ENCODE results near the gene IL37. TPM values are rescaled to one million over a fixed set of nuclear protein-coding genes. Genes with fewer than 3 reads are reported as not detected.

IL37 gene
- total RNA-seq, 2 donors from 2014 or later, result not detected

- Histone ChIP-seq H3K4me1 (no peaks in the 10 kb centered on the region), H3K4me3 (no peak overlapping the region), H3K27ac (no peak overlapping the region), H3K9me3 (peaks cover 0 to 30% of the 10 kb centered on the region in 2 donors), H3K27me3 (no peaks in the 10 kb centered on the region), H3K36me3 (no peaks in the 10 kb centered on the region)
- no peak for TF ChIP-seq CTCF (IDR thresholded peaks at IDR 0.05)
- DNase-seq (ENCODE audit: low spot score), result no peak
These were observed 36.4 kb downstream of the IL37 start for GRCh38 chr2:112947374-112947773.

- no peak for DNase-seq (ENCODE audit: low spot score)
- no peaks in the 10 kb centered on the region for H3K36me3 ChIP-seq
- peaks cover 0 to 27% of the 10 kb centered on the region in 2 donors for H3K9me3 ChIP-seq
- no peak overlapping the region for H3K4me3 ChIP-seq
- TF ChIP-seq CTCF (IDR thresholded peaks at IDR 0.05), result no peak
- H3K27me3 ChIP-seq, result no peaks in the 10 kb centered on the region
- no peak overlapping the region for H3K27ac ChIP-seq
- H3K4me1 ChIP-seq, result no peaks in the 10 kb centered on the region
These were observed 38.5 kb downstream of the IL37 start for GRCh38 chr2:112949456-112949855.

GRCh38 chr2:112954364-112954763 is 43.4 kb downstream of the IL37 start:
- Histone ChIP-seq H3K4me1 (no peaks in the 10 kb centered on the region), H3K9me3 (no peaks in the 10 kb centered on the region), H3K4me3 (no peak overlapping the region), H3K36me3 (no peaks in the 10 kb centered on the region), H3K27me3 (no peaks in the 10 kb centered on the region), H3K27ac (no peak overlapping the region)
- no peak for DNase-seq (ENCODE audit: low spot score)
- no peak for TF ChIP-seq CTCF (IDR thresholded peaks at IDR 0.05)

GRCh38 chr2:112957511-112957910 is 46.5 kb downstream of the IL37 start:
- no peaks in the 10 kb centered on the region for H3K4me1 ChIP-seq
- no peaks in the 10 kb centered on the region for H3K9me3 ChIP-seq
- no peak for TF ChIP-seq CTCF (IDR thresholded peaks at IDR 0.05)
- no peak for DNase-seq (ENCODE audit: low spot score)
- H3K36me3 ChIP-seq, result no peaks in the 10 kb centered on the region
- no peak overlapping the region for H3K4me3 ChIP-seq
- H3K27me3 ChIP-seq, result no peaks in the 10 kb centered on the region
- H3K27ac ChIP-seq, result no peak overlapping the region

- no peak for DNase-seq (ENCODE audit: low spot score)
- no peaks in the 10 kb centered on the region for H3K27me3 ChIP-seq
- TF ChIP-seq CTCF (IDR thresholded peaks at IDR 0.05), result peak; percentile 54 to 79
- H3K9me3 ChIP-seq, result no peaks in the 10 kb centered on the region
- H3K4me3 ChIP-seq, result no peak overlapping the region
- no peak overlapping the region for H3K27ac ChIP-seq
- no peaks in the 10 kb centered on the region for H3K4me1 ChIP-seq
- no peaks in the 10 kb centered on the region for H3K36me3 ChIP-seq
These were observed 47.6 kb downstream of the IL37 start for GRCh38 chr2:112958428-112959108.

All from right atrium auricular region (tissue), 2 donors.